NT2/D1 (cell line): ENCODE results near the gene PLXNA4.

Source experiments
- SUZ12 ChIP-seq: IDR thresholded peaks from 2 replicates; pipeline ENCODE4 v1.6.1; 2011; ENCODE audit not compliant: insufficient read length, insufficient read depth; ENCODE audit errors: extremely low read depth
- YY1 ChIP-seq: IDR thresholded peaks from 2 replicates; pipeline ENCODE4 v1.6.1; 2011; ENCODE audit not compliant: insufficient read length, insufficient read depth
- ZNF274 ChIP-seq: IDR thresholded peaks from 2 replicates; pipeline ENCODE4 v1.6.1; 2011; ENCODE audit warnings: mild to moderate bottlenecking, low read depth, low read length

DNA sequence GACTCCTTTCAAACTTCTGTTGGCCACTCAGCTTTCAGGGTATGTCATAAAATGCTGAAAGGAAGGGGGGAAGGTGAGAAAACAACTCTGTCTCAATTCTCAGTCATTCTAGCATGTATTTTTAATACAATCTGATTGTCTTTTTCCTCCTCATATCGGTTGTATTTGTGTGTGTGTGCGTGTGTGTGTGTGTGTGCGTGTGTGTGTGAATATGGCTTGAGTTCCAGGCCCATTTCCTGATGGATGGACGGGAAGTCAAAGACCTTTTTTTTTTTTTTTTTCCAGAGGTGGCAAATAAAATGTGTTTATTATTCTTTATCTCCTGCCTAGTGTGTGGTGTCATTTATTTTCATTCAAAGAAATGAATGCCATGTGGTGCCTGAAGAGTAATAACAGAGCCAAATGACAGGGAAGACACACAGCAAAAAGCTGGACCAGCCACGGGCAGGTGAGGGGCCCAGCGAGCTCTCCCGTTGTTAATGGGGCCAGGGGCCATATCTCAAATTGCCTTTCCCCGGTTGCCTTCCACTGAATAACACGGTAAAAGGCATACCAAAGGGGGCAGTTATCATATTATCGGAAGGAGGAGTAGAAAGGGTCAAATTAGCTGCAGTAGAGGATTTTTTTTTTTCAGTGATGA, 3.1 kb upstream of the PLXNA4 start:
- TF ChIP-seq YY1 (no peak), ZNF274 (no peak), SUZ12 (no peak)
